Heart left ventricle (tissue), 16 donors: Measurements from ENCODE around the gene ZNF366. TPM values are rescaled to one million over a fixed set of nuclear protein-coding genes. Genes with fewer than 3 reads are reported as not detected.
A peak's percentile ranks its signal among the peaks of the same experiment; 100 is the strongest.

ENCODE experiments used
- ATAC-seq, 4 donors: fragments of 200-7000 bp; cut with Tn5 transposase; one replicate each; pipeline ENCODE4 v1.9.1; 2020 to 2022; ENCODE audit warnings: moderate library complexity in 4 of 4, mild to moderate bottlenecking in 3 of 4, moderate number of reproducible peaks in 1 of 4
- DNase-seq, 5 donors: peaks; one replicate each; pipeline ENCODE4 v3.0.0-alpha.2; 2020
- H3K27ac ChIP-seq, 12 donors: fragments of 200-600 bp; sonication (generic) in 4 of 12; one replicate each; pipeline versions ENCODE4 v1.5.0 to v1.8.0; 2016 to 2022; ENCODE audit warnings: mild to moderate bottlenecking in 2 of 12
- H3K27me3 ChIP-seq, 9 donors: fragments of 200-600 bp; sonication (generic) in 2 of 9; one replicate each; pipeline versions ENCODE4 v1.5.1 to v1.8.0; 2016 to 2022; ENCODE audit warnings: mild to moderate bottlenecking in 3 of 9
- H3K36me3 ChIP-seq, 9 donors: fragments of 200-600 bp; sonication (generic) in 2 of 9; one replicate each; pipeline versions ENCODE4 v1.5.0 to v1.8.0; 2018 to 2022; ENCODE audit warnings: mild to moderate bottlenecking in 2 of 9
- H3K4me1 ChIP-seq, 12 donors: fragments of 200-600 bp; sonication (generic) in 4 of 12; one replicate each; pipeline versions ENCODE4 v1.5.0 to v1.8.0; 2016 to 2022; ENCODE audit warnings: mild to moderate bottlenecking in 3 of 12
- H3K4me3 ChIP-seq, 12 donors: fragments of 200-600 bp; sonication (generic) in 4 of 12; one replicate each; pipeline versions ENCODE4 v1.5.0 to v1.8.0; 2017 to 2022; ENCODE audit warnings: mild to moderate bottlenecking in 9 of 12, moderate library complexity in 4 of 12
- H3K9me3 ChIP-seq, 12 donors: fragments of 200-600 bp; sonication (generic) in 4 of 12; one replicate each; pipeline versions ENCODE4 v1.5.0 to v1.8.0; 2016 to 2022; ENCODE audit warnings: mild to moderate bottlenecking in 1 of 12
- POLR2A ChIP-seq, 2 donors: fragments of 450-650 bp; IDR thresholded peaks; one replicate each; pipeline ENCODE4 v1.6.1; 2017; ENCODE audit warnings: antibody characterized with exemption in 2 of 2, mild to moderate bottlenecking in 2 of 2, moderate library complexity in 2 of 2
- WGBS, 4 donors: extraction: QIAGEN DNeasy Blood & Tissue Kit in 2 of 4; methylation state at CpG; one replicate each; pipeline versions ENCODE4 v1.1.5 to v1.1.7; 2013 to 2018; 5-methylcytosine and 5-hydroxymethylcytosine counted together
- intact Hi-C, 10 donors: fragments of 100-400 bp; cut with DNase I; formaldehyde crosslinking; loops; one replicate each; pipeline versions ENCODE4 v1.11.1 to v1.14.2; 2022
- polyA plus RNA-seq, 2 donors: library from polyadenylated mRNA; stranded (reverse); fragments of 200-250 nt; gene quantifications; one replicate each; pipeline ENCODE4 v1.2.3, GENCODE V29; 2013
- total RNA-seq, 9 donors: library from RNA; depleted of rRNA in 2 of 9; stranded (reverse); fragments of >200 nt in 2 of 9; fragmentation: NEBNext Ultra II Directional in 3 of 9; extraction: Animal tissue kit (Norgen Biotek cat#: 25700) in 3 of 9; gene quantifications; one replicate each; pipeline versions ENCODE4 v1.1.0 to v1.2.4, GENCODE V29; 2016 to 2023
- TF ChIP-seq, protein P1 (sequence below), 12 donors: fragments of 200-600 bp; sonication (generic) in 4 of 12; IDR thresholded peaks; one replicate each; pipeline versions ENCODE4 v1.5.0 to v1.8.0; 2018 to 2022; ENCODE audit warnings: antibody characterized with exemption in 12 of 12, mild to moderate bottlenecking in 5 of 12
- donor health status: ischemic (EF 13 %, LVEDD 7.1; RV severe dilation, severe dysfunction).
- donor health status: healthy with polysubstance abuse.
- donor health status: DM: no; HTN: yes; CAD: no.
- donor health status: DM: no; HTN: no; CAD: no.
- donor health status: ischemic (EF 25% LVEDD 6.9; RV normal size, moderate dysfunction).
- donor health status: ischemic (EF 25% LVEDD 5.7; RV mildly dilated, moderate dysfunction).
- donor health status: healthy.
- donor health status: DM: yes; HTN: yes; CAD: no.
- donor health status: ischemic (EF 35%, LVEDD 5.7; RV mildly dilated, moderate dysfunction).
- donor health status: nonischemic (EF 11% LVEDD 7.7; RV severe dilation, severe dysfunction).
- donor health status: DM: yes; HTN: yes; CAD: no.
- donor health status: PGD.
- donor health status: ischemic (EF 29% LVEDD 5.4; RV normal size, mild dysfunction).
- donor health status: nonischemic (EF 23%, LVEDD 6.1; RV moderate dilation, normal function).

Gene ZNF366
- total and polyA plus RNA-seq, 11 donors = 2.1 to 18.5 (median 5.5) TPM

GRCh38 chr5:72472666-72473422 lies 34.4 kb downstream of the ZNF366 start:
- TF ChIP-seq, protein P1, sequence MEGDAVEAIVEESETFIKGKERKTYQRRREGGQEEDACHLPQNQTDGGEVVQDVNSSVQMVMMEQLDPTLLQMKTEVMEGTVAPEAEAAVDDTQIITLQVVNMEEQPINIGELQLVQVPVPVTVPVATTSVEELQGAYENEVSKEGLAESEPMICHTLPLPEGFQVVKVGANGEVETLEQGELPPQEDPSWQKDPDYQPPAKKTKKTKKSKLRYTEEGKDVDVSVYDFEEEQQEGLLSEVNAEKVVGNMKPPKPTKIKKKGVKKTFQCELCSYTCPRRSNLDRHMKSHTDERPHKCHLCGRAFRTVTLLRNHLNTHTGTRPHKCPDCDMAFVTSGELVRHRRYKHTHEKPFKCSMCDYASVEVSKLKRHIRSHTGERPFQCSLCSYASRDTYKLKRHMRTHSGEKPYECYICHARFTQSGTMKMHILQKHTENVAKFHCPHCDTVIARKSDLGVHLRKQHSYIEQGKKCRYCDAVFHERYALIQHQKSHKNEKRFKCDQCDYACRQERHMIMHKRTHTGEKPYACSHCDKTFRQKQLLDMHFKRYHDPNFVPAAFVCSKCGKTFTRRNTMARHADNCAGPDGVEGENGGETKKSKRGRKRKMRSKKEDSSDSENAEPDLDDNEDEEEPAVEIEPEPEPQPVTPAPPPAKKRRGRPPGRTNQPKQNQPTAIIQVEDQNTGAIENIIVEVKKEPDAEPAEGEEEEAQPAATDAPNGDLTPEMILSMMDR (IDR thresholded peaks at IDR 0.05) = no peak
- TF ChIP-seq POLR2A (IDR thresholded peaks at IDR 0.05) = no peak
- H3K9me3 ChIP-seq = no peaks in the 10 kb centered on the region
- H3K27me3 ChIP-seq = no peaks in the 10 kb centered on the region
- intact Hi-C loops = loop anchor here in 1 of 10 donors (5.0 kb wide), 1 partner anchor 34 kb away; the partner anchor contains the start of gene ZNF366
- peaks cover 0 to 61% (median 10%) of the 10 kb centered on the region in 12 donors for H3K4me1 ChIP-seq
- DNase-seq (no peak), ATAC-seq (peak in 3 of 4 donors; percentile 30 to 66 (median 59))
- H3K36me3 ChIP-seq = no peaks in the 10 kb centered on the region
- H3K4me3 ChIP-seq = no peak overlapping the region
- 67 to 73% (median 71%) methylated on average over 6 of the region's 6 CpGs for WGBS, 4 donors
- H3K27ac ChIP-seq = peak overlapping the region in 2 of 12 donors; percentile 6 to 80

DNA sequence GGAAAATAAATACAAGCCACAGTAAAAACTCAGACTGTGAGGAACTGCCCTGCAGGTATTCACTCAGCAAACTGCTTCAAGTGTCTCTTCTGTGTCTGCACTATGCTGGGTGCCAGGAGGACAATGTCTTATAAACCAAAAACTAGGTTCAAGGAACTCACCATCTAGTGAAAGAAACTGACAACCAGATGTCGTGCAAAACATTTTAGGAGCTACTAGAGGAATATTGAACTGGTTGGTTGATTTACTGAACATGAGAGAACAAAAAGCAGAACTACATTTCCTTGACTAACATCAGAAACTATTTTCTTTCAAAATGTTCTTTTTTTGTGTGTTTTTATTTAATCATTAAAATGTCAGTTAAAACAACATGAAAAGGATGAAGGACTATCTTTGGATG lies 35.2 kb downstream of the ZNF366 start:
- intact Hi-C loops = loop anchor here in 1 of 10 donors (5.0 kb wide), 1 partner anchor 35 kb away; the partner anchor contains the start of gene ZNF366
- H3K27me3 ChIP-seq = no peaks in the 10 kb centered on the region
- ATAC-seq = no peak
- H3K9me3 ChIP-seq = no peaks in the 10 kb centered on the region
- H3K36me3 ChIP-seq = no peaks in the 10 kb centered on the region
- H3K4me1 ChIP-seq = peaks cover 0 to 66% (median 14%) of the 10 kb centered on the region in 12 donors
- peak overlapping the region in 1 of 12 donors; percentile 80 for H3K27ac ChIP-seq
- 82 to 94% (median 86%) methylated on average over 1 of the region's 1 CpG for WGBS, 4 donors
- H3K4me3 ChIP-seq = no peak overlapping the region
- TF ChIP-seq, protein P1 (IDR thresholded peaks at IDR 0.05) = no peak
- no peak for TF ChIP-seq POLR2A (IDR thresholded peaks at IDR 0.05)
- DNase-seq = no peak

DNA sequence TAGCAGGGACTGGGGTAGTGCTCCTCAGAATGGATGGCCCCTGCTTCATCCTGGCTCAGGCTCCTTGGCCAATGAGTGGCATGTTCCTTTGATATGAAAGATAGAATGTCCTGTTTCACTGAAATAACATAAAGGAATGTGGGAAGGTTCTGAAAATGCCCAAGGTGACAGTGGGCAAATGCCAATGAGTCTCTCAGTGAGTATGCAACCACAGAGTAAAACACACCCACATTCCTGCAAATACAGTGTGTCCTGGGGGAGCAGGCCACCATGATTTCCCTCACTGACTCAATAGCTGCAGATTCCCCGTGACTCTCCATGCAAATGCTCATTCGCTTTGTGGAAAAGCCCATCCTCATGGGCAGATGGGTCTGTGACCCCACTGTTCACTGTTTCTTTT lies 36.4 kb downstream of the ZNF366 start:
- H3K27ac ChIP-seq = no peak overlapping the region
- peaks cover 0 to 72% (median 22%) of the 10 kb centered on the region in 12 donors for H3K4me1 ChIP-seq
- WGBS, 4 donors = 95 to 100% (median 97%) methylated on average over 2 of the region's 2 CpGs
- DNase-seq (no peak), ATAC-seq (no peak)
- H3K4me3 ChIP-seq = no peak overlapping the region
- H3K27me3 ChIP-seq = no peaks in the 10 kb centered on the region
- no peaks in the 10 kb centered on the region for H3K36me3 ChIP-seq
- intact Hi-C loops = loop anchor here in 1 of 10 donors (5.0 kb wide), 1 partner anchor 36 kb away; the partner anchor contains the start of gene ZNF366
- no peaks in the 10 kb centered on the region for H3K9me3 ChIP-seq
- TF ChIP-seq POLR2A (IDR thresholded peaks at IDR 0.05) = no peak
- TF ChIP-seq, protein P1 (IDR thresholded peaks at IDR 0.05) = no peak

DNA sequence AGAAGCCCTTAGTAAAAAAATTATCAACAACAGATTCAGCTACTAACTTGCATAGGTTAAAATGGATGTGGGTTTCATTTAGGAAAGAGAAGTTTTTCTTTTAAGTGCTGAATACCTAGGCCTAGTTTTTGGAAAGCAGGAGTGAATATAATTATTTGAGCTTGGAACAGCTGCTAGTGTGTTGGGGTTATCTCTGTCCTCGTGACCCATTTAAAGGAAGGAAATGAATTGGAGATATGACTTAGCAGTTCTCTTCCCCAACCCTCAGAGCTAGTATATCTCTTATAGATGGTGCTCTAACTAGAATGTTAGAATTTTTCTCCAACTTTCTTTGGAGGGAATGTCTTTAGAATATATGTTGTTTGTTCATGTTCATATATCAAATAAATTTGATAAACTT lies 38.6 kb downstream of the ZNF366 start:
- Histone ChIP-seq H3K4me1 (peaks cover 5 to 88% (median 41%) of the 10 kb centered on the region in 12 donors), H3K4me3 (no peak overlapping the region), H3K36me3 (no peaks in the 10 kb centered on the region), H3K27ac (peak overlapping the region in 2 of 12 donors; percentile 15 to 73), H3K27me3 (no peaks in the 10 kb centered on the region), H3K9me3 (no peaks in the 10 kb centered on the region)
- no peak for ATAC-seq
- WGBS, 4 donors = 3 to 10% (median 6%) methylated on average over 1 of the region's 1 CpG
- intact Hi-C loops = no loop called here
- TF ChIP-seq, protein P1 (IDR thresholded peaks at IDR 0.05) = no peak
- DNase-seq = no peak
